ENCODE results near the gene APBB2.

- TF ChIP-seq SUZ12 (IDR thresholded peaks at IDR 0.05; ENCODE audit: extremely low read depth, insufficient read depth, insufficient read length) (no peak), YY1 (IDR thresholded peaks at IDR 0.05; ENCODE audit: insufficient read depth, insufficient read length) (no peak)
Measured at GRCh38 chr4:41236508-41236907, 22.2 kb upstream of the APBB2 start.
